HEK293 (cell line): ENCODE measurements around the gene CDH23.

Source experiments
- ATF2 ChIP-seq: fragments of 450-650 bp; formaldehyde crosslinking; IDR thresholded peaks from 2 replicates; pipeline ENCODE4 v1.5.1; 2016; ENCODE audit warnings: missing biosample characterization, missing genetic modification characterization, low read depth
- CTCF ChIP-seq: fragments of 450-650 bp; formaldehyde crosslinking; IDR thresholded peaks from 2 replicates; pipeline ENCODE4 v1.5.1; 2016; ENCODE audit warnings: missing biosample characterization, missing genetic modification characterization
- GLI2 ChIP-seq: fragments of 450-650 bp; formaldehyde crosslinking; IDR thresholded peaks from 2 replicates; pipeline ENCODE4; 2017; ENCODE audit warnings: missing biosample characterization, missing genetic modification characterization, low read depth, borderline replicate concordance
- REST ChIP-seq: fragments of 450-650 bp; formaldehyde crosslinking; IDR thresholded peaks from 2 replicates; pipeline ENCODE4 v1.5.1; 2016; ENCODE audit warnings: missing biosample characterization, missing genetic modification characterization
- ZFP37 ChIP-seq: fragments of 450-650 bp; formaldehyde crosslinking; IDR thresholded peaks from 2 replicates; pipeline ENCODE4 v1.5.1; 2016; ENCODE audit warnings: missing biosample characterization, missing genetic modification characterization
- ZNF114 ChIP-seq: fragments of 450-650 bp; formaldehyde crosslinking; IDR thresholded peaks from 2 replicates; pipeline ENCODE4 v1.5.0; 2017; ENCODE audit warnings: missing biosample characterization, missing genetic modification characterization
- ZNF138 ChIP-seq: fragments of 450-650 bp; formaldehyde crosslinking; IDR thresholded peaks from 2 replicates; pipeline ENCODE4 v1.5.1; 2016; ENCODE audit warnings: missing biosample characterization, missing genetic modification characterization, borderline replicate concordance
- ZNF274 ChIP-seq, 2 experiments: fragments of 200-500 bp in 1 of 2; fragments of 450-650 bp in 1 of 2; sonication (Bioruptor generic) in 1 of 2; formaldehyde crosslinking in 1 of 2; IDR thresholded peaks; 2 replicates each; pipeline versions ENCODE4 v1.5.1 to v1.6.1; 2014 to 2016; ENCODE audit warnings: borderline replicate concordance in 1 of 2, inconsistent platforms in 1 of 2, low read length in 1 of 2, missing biosample characterization in 1 of 2, missing genetic modification characterization in 1 of 2
- ZNF354C ChIP-seq: fragments of 450-650 bp; formaldehyde crosslinking; IDR thresholded peaks from 2 replicates; pipeline ENCODE4 v1.5.1; 2016; ENCODE audit warnings: missing biosample characterization, missing genetic modification characterization, low read depth, borderline replicate concordance
- ZNF449 ChIP-seq: fragments of 450-650 bp; formaldehyde crosslinking; IDR thresholded peaks from 2 replicates; pipeline ENCODE4 v1.5.1; 2017; ENCODE audit warnings: missing biosample characterization, mild to moderate bottlenecking, missing genetic modification characterization, moderate library complexity
- ZNF530 ChIP-seq: fragments of 450-650 bp; formaldehyde crosslinking; IDR thresholded peaks from 2 replicates; pipeline ENCODE4 v1.5.1; 2016; ENCODE audit warnings: low read depth, missing biosample characterization, missing genetic modification characterization
- ZNF777 ChIP-seq: fragments of 450-650 bp; formaldehyde crosslinking; IDR thresholded peaks from 2 replicates; pipeline ENCODE4 v1.5.1; 2017; ENCODE audit warnings: missing biosample characterization, missing genetic modification characterization, borderline replicate concordance

GRCh38 chr10:71643904-71644303 lies 247.2 kb downstream of the CDH23 start:
- no peak for TF ChIP-seq ZNF449 (tag by site-specific recombination)
- no peak for TF ChIP-seq ZNF530 (tag by site-specific recombination)
- no peak for TF ChIP-seq ZNF114
- no peak for TF ChIP-seq ZNF777
- no peak for TF ChIP-seq ATF2
- TF ChIP-seq CTCF (tag by site-specific recombination), result no peak
- no peak for TF ChIP-seq ZFP37 (tag by site-specific recombination)
- TF ChIP-seq ZNF138 (tag by site-specific recombination), result no peak
- TF ChIP-seq GLI2 (tag by site-specific recombination), result no peak
- TF ChIP-seq ZNF274 (IDR thresholded peaks at IDR 0.05; ENCODE audit: low read length), result no peak
- no peak for TF ChIP-seq ZNF274 (tag by site-specific recombination; IDR thresholded peaks at IDR 0.05; ENCODE audit: borderline replicate concordance)
- TF ChIP-seq REST (tag by site-specific recombination), result no peak
- TF ChIP-seq ZNF354C (tag by site-specific recombination), result no peak
